H9 (cell line): ENCODE results near the gene GNMT. TPM values are rescaled to one million over a fixed set of nuclear protein-coding genes. Genes with fewer than 3 reads are reported as not detected.
A peak's percentile ranks its signal among the peaks of the same experiment; 100 is the strongest.

Source experiments
- DNase-seq: peaks from one replicate; pipeline ENCODE4 v3.0.0-alpha.2; 2017
- H2AFZ ChIP-seq: one replicate; pipeline ENCODE4 v1.6.1; 2013; ENCODE audit warnings: mild to moderate bottlenecking, low read length, control low read depth, moderate library complexity
- H2AK5ac ChIP-seq: 2 replicates; pipeline ENCODE4 v1.6.1; 2013; ENCODE audit warnings: low read length, control low read depth, mixed read lengths; ENCODE audit not compliant: insufficient read length
- H2BK120ac ChIP-seq: one replicate; pipeline ENCODE4 v1.6.1; 2013; ENCODE audit warnings: low read depth, mild to moderate bottlenecking, low read length, control low read depth, inconsistent platforms; ENCODE audit not compliant: poor library complexity, severe bottlenecking
- H2BK12ac ChIP-seq: 2 replicates; pipeline ENCODE4 v1.6.1; 2013; ENCODE audit warnings: low read length, control low read depth, mixed read lengths, low read depth; ENCODE audit not compliant: insufficient read length
- H2BK15ac ChIP-seq: 2 replicates; pipeline ENCODE4 v1.6.1; 2013; ENCODE audit warnings: low read depth, low read length, control low read depth
- H2BK20ac ChIP-seq: one replicate; pipeline ENCODE4 v1.6.1; 2013; ENCODE audit warnings: low read depth, mild to moderate bottlenecking, low read length, control low read depth, inconsistent platforms; ENCODE audit not compliant: poor library complexity, severe bottlenecking
- H2BK5ac ChIP-seq: 2 replicates; pipeline ENCODE4 v1.6.1; 2013; ENCODE audit warnings: low read length, control low read depth, mixed read lengths; ENCODE audit not compliant: insufficient read length
- H3K14ac ChIP-seq: 2 replicates; pipeline ENCODE4 v1.6.1; 2013; ENCODE audit warnings: low read length, control low read depth; ENCODE audit not compliant: insufficient read depth
- H3K18ac ChIP-seq: 2 replicates; pipeline ENCODE4 v1.6.1; 2013; ENCODE audit warnings: low read depth, mild to moderate bottlenecking, mixed read lengths, low read length, control low read depth; ENCODE audit not compliant: insufficient read length
- H3K23ac ChIP-seq: 2 replicates; pipeline ENCODE4 v1.6.1; 2013; ENCODE audit warnings: low read length, control low read depth, mixed read lengths, low read depth; ENCODE audit not compliant: insufficient read length
- H3K23me2 ChIP-seq: 2 replicates; pipeline ENCODE4 v1.6.1; 2013; ENCODE audit warnings: low read depth, mild to moderate bottlenecking, mixed read lengths, low read length, control low read depth; ENCODE audit not compliant: insufficient read length, poor library complexity, severe bottlenecking
- H3K27ac ChIP-seq: 2 replicates; pipeline ENCODE4 v1.5.1; 2013; ENCODE audit warnings: low read length, control low read depth, mixed read lengths, low read depth; ENCODE audit not compliant: insufficient read length
- H3K27me3 ChIP-seq: 2 replicates; pipeline ENCODE4 v1.6.1; 2013; ENCODE audit warnings: low read length, control low read depth, inconsistent platforms; ENCODE audit not compliant: insufficient read depth
- H3K4ac ChIP-seq: 2 replicates; pipeline ENCODE4 v1.6.1; 2013; ENCODE audit warnings: low read depth, mild to moderate bottlenecking, control low read depth, inconsistent platforms, low read length, moderate library complexity
- H3K4me1 ChIP-seq: 2 replicates; pipeline ENCODE4 v1.6.1; 2013; ENCODE audit warnings: low read length, control low read depth, inconsistent platforms; ENCODE audit not compliant: insufficient read depth
- H3K4me2 ChIP-seq: 2 replicates; pipeline ENCODE4 v1.6.1; 2013; ENCODE audit warnings: low read length, control low read depth, mixed read lengths; ENCODE audit not compliant: insufficient read length, insufficient read depth
- H3K56ac ChIP-seq: 2 replicates; pipeline ENCODE4 v1.6.1; 2013; ENCODE audit warnings: low read depth, mild to moderate bottlenecking, mixed read lengths, low read length, control low read depth; ENCODE audit not compliant: insufficient read length
- H3K79me1 ChIP-seq: 2 replicates; pipeline ENCODE4 v1.6.1; 2013; ENCODE audit warnings: low read depth, mild to moderate bottlenecking, moderate library complexity, low read length, control low read depth, inconsistent platforms; ENCODE audit not compliant: insufficient read depth, poor library complexity, severe bottlenecking
- H3K79me2 ChIP-seq: 2 replicates; pipeline ENCODE4 v1.6.1; 2013; ENCODE audit warnings: low read length, control low read depth, inconsistent platforms; ENCODE audit not compliant: insufficient read depth
- H3K9ac ChIP-seq: 2 replicates; pipeline ENCODE4 v1.6.1; 2013; ENCODE audit warnings: low read length, control low read depth, mixed read lengths; ENCODE audit not compliant: insufficient read length; ENCODE audit errors: extremely low read depth
- H3K9me3 ChIP-seq: one replicate; pipeline ENCODE4 v1.6.1; 2013; ENCODE audit warnings: low read depth, low read length, inconsistent platforms; ENCODE audit not compliant: control insufficient read depth
- H3T11ph ChIP-seq: one replicate; pipeline ENCODE4 v1.6.1; 2013; ENCODE audit warnings: mild to moderate bottlenecking, low read length, control low read depth, inconsistent platforms
- H4K20me1 ChIP-seq: one replicate; pipeline ENCODE4 v1.6.1; 2013; ENCODE audit not compliant: control insufficient read depth, insufficient read length, insufficient read depth
- H4K5ac ChIP-seq: 2 replicates; pipeline ENCODE4 v1.6.1; 2013; ENCODE audit warnings: low read depth, mild to moderate bottlenecking, mixed read lengths, low read length, control low read depth; ENCODE audit not compliant: insufficient read length
- H4K8ac ChIP-seq: replicated peaks from 2 replicates; pipeline ENCODE4 v1.6.1; 2013; ENCODE audit warnings: low read length, control low read depth, mixed read lengths, low read depth; ENCODE audit not compliant: insufficient read length
- H4K91ac ChIP-seq: 2 replicates; pipeline ENCODE4 v1.6.1; 2013; ENCODE audit warnings: low read depth, mild to moderate bottlenecking, moderate library complexity, mixed read lengths, low read length, control low read depth; ENCODE audit not compliant: insufficient read length
- H3K27ac Mint-ChIP-seq, 3 experiments: 2 replicates in 2 of 3; 3 replicates in 1 of 3; pipeline ENCODE4 v1.8.0; 2020 to 2021; ENCODE audit warnings: mixed read lengths in 3 of 3, mild to moderate bottlenecking in 1 of 3, moderate library complexity in 1 of 3
- H3K27me3 Mint-ChIP-seq: 2 replicates; pipeline ENCODE4 v1.8.0; 2021; ENCODE audit warnings: low read depth, mild to moderate bottlenecking, moderate library complexity, mixed read lengths
- H3K36me3 Mint-ChIP-seq, 3 experiments: 2 replicates in 2 of 3; 3 replicates in 1 of 3; pipeline ENCODE4 v1.8.0; 2020 to 2021; ENCODE audit warnings: low read depth in 3 of 3, mixed read lengths in 3 of 3; ENCODE audit not compliant: insufficient read depth in 1 of 3
- H3K4me1 Mint-ChIP-seq, 2 experiments: 2 replicates each; pipeline ENCODE4 v1.8.0; 2020; ENCODE audit warnings: mixed read lengths in 2 of 2
- H3K4me3 Mint-ChIP-seq, 2 experiments: 2 replicates in 1 of 2; 3 replicates in 1 of 2; pipeline ENCODE4 v1.8.0; 2020 to 2021; ENCODE audit warnings: mild to moderate bottlenecking in 2 of 2, mixed read lengths in 2 of 2, moderate library complexity in 1 of 2
- H3K9me3 Mint-ChIP-seq, 2 experiments: 2 replicates in 1 of 2; 3 replicates in 1 of 2; pipeline ENCODE4 v1.8.0; 2020; ENCODE audit warnings: mild to moderate bottlenecking in 2 of 2, mixed read lengths in 2 of 2, moderate library complexity in 1 of 2
- WGBS: extraction: QIAGEN DNeasy Blood & Tissue Kit; methylation state at CpG from one replicate; pipeline ENCODE4 v1.1.7; 2013; ENCODE audit warnings: missing lambda C conversion rate, low lambda C conversion rate, mixed read lengths; ENCODE audit not compliant: insufficient read length; ENCODE audit errors: extremely low coverage; 5-methylcytosine and 5-hydroxymethylcytosine counted together
- total RNA-seq: library from RNA; stranded (reverse); gene quantifications from 2 replicates; pipeline ENCODE4 v1.2.1, GENCODE V29; 2021
- TF ChIP-seq, protein P1 (sequence below): fragments of 200-600 bp; sonication (generic); conservative IDR thresholded peaks from 3 replicates; pipeline ENCODE4 v1.8.0; 2021; ENCODE audit warnings: antibody characterized with exemption, mild to moderate bottlenecking

The GNMT gene
- total RNA-seq, 1 experiment from 2014 or later: 1.1 TPM

GRCh38 chr6:42973926-42974325 lies 13.4 kb downstream of the GNMT start:
- H3K27me3 ChIP-seq: no peaks in the 10 kb centered on the region
- H2AK5ac ChIP-seq: no peak overlapping the region
- H3T11ph ChIP-seq: no peak overlapping the region
- no peak overlapping the region for H3K23ac ChIP-seq
- no peaks in the 10 kb centered on the region for H3K79me2 ChIP-seq
- TF ChIP-seq, protein P1, sequence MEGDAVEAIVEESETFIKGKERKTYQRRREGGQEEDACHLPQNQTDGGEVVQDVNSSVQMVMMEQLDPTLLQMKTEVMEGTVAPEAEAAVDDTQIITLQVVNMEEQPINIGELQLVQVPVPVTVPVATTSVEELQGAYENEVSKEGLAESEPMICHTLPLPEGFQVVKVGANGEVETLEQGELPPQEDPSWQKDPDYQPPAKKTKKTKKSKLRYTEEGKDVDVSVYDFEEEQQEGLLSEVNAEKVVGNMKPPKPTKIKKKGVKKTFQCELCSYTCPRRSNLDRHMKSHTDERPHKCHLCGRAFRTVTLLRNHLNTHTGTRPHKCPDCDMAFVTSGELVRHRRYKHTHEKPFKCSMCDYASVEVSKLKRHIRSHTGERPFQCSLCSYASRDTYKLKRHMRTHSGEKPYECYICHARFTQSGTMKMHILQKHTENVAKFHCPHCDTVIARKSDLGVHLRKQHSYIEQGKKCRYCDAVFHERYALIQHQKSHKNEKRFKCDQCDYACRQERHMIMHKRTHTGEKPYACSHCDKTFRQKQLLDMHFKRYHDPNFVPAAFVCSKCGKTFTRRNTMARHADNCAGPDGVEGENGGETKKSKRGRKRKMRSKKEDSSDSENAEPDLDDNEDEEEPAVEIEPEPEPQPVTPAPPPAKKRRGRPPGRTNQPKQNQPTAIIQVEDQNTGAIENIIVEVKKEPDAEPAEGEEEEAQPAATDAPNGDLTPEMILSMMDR: no peak
- H4K5ac ChIP-seq: no peak overlapping the region
- WGBS: no CpG with 5 or more reads among the region's 3 CpGs
- no peak overlapping the region for H2AFZ ChIP-seq
- H3K18ac ChIP-seq: no peak overlapping the region
- no peak overlapping the region for H2BK12ac ChIP-seq
- no peak overlapping the region for H2BK20ac ChIP-seq
- peaks cover 7% of the 10 kb centered on the region for H3K23me2 ChIP-seq
- H4K91ac ChIP-seq: no peak overlapping the region
- Mint-ChIP-seq H3K9me3 (no peaks in the 10 kb centered on the region), H3K4me3 (no peak overlapping the region), H3K4me1 (peaks cover 4 to 8% of the 10 kb centered on the region in 2 experiments), H3K27ac (0 out of 7 replicates have a peak overlapping the region, but pooled peaks of 1 of the 3 experiments have one; percentile 12), H3K27me3 (no peaks in the 10 kb centered on the region), H3K36me3 (peaks cover 4 to 10% (median 10%) of the 10 kb centered on the region in 3 experiments; a peak in 5 of 7 replicates)
- no peak overlapping the region for H2BK120ac ChIP-seq
- H4K8ac ChIP-seq: no peak overlapping the region
- no peak overlapping the region for H2BK5ac ChIP-seq
- H2BK15ac ChIP-seq: no peak overlapping the region
- H4K20me1 ChIP-seq: no peaks in the 10 kb centered on the region
- H3K9me3 ChIP-seq: no peaks in the 10 kb centered on the region
- no peak overlapping the region for H3K14ac ChIP-seq
- H3K4ac ChIP-seq: no peak overlapping the region
- no peak for DNase-seq
- H3K4me2 ChIP-seq: no peak overlapping the region
- no peaks in the 10 kb centered on the region for H3K4me1 ChIP-seq
- H3K9ac ChIP-seq: peak overlapping the region; percentile 25
- no peak overlapping the region for H3K27ac ChIP-seq
- H3K56ac ChIP-seq: no peak overlapping the region
- H3K79me1 ChIP-seq: no peaks in the 10 kb centered on the region
